Measurements from ENCODE around the gene CHN2. TPM values are rescaled to one million over a fixed set of nuclear protein-coding genes. Genes with fewer than 3 reads are reported as not detected.

CHN2 gene
- total RNA-seq, 4 donors from 2014 or later, result 7.6 to 25.9 (median 17.8) TPM

DNA sequence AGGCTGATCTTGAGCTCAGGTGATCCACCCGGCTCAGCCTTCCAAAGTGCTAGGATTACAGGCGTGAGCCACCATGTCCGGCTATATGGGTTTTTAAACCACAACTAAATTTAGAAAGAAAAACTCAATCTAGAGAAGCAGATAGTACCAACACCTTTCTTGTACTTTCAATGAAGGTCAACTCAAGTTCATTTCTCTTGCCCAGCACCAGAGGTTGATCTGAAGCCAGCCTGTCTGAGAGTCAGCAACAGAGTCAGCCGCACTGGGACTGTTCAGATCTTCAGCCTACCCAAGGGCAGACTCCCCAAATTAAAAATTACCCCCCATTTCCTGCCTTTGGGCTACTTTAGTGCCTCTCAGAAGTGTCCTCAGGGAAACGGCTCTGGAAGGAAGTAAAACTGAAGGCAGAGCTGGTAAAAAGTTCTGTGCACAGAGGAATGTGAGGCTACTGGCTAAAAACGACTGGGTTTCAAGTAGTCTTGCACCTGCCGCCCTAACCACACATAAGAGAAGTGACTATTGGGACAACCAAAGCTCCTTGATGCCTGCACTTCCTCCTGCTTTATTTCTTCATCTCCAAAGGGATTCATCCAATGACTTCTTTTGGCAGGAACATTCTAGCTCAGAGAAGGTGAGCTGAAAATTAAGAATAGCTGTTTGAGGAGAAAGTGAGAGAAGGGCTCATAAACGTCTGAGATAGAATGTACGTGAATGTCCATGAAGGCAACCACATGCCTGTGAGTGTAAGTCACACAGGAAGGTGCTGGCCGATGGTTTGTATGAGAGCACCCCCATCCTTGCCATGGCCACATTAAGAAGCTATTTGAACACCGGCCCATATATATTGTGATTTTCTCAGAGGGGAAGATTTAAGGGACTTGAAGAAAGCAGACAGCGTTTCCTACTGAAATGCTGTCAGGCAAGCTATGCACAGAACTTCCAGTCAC is 226.7 kb downstream of the CHN2 start:
- no peak for ATAC-seq (ENCODE audit: low FRiP score)
- no peak for DNase-seq (ENCODE audit: low spot score)
- no peak for TF ChIP-seq CTCF (IDR thresholded peaks at IDR 0.05)

DNA sequence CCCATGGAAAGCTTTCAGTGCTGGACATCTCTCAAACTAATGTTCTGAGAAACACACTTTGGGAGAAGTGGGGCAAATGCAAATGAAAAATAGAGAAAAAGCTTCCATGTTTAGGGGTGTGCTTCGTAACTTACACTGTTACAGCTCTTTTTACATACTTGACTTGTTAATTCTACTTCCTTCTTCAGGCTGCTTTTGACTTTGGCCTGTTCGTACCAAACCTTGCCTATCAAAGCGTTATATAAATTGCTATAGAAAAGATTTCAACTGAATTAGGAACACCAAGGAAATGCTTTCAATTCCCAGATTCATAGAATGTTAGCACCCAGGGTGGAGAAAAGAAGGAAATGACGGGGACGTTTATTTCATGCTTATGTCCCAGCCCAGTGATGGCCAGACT is 228.3 kb downstream of the CHN2 start:
- ATAC-seq (ENCODE audit: low FRiP score), result no peak
- no peak for TF ChIP-seq CTCF (IDR thresholded peaks at IDR 0.05)
- no peak for DNase-seq (ENCODE audit: low spot score)

GRCh38 chr7:29424295-29424983 is 229.9 kb downstream of the CHN2 start:
- DNase-seq (ENCODE audit: low spot score) (no peak), ATAC-seq (ENCODE audit: low FRiP score) (no peak)
- no peak for TF ChIP-seq CTCF (IDR thresholded peaks at IDR 0.05)

- TF ChIP-seq CTCF (IDR thresholded peaks at IDR 0.05), result no peak
- ATAC-seq (ENCODE audit: low FRiP score) (no peak), DNase-seq (ENCODE audit: low spot score) (no peak)
Observed at GRCh38 chr7:29424984-29425309, 230.4 kb downstream of the CHN2 start.

- DNase-seq (ENCODE audit: low spot score) (no peak), ATAC-seq (ENCODE audit: low FRiP score) (no peak)
- TF ChIP-seq CTCF (IDR thresholded peaks at IDR 0.05), result no peak
Observed at GRCh38 chr7:29426587-29426986, 232.0 kb downstream of the CHN2 start.

DNA sequence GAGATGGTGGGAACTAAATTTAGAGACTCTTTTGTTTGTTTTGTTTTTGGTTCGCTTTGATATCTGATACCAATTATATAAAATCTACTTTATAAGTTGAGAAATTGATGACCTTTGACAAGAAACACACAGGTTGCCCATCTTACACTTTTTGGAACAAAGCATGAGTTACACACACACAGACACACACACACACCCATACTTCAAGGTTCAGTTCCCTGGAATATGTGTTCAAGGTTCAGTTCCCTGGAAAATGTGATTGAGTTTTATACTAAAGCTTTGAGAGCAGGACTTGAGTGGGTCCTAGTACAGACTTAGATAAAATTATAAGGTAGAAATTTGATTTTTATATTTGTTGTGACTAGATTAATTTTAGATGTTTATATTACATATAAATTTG is 234.8 kb downstream of the CHN2 start:
- no peak for DNase-seq (ENCODE audit: low spot score)
- no peak for TF ChIP-seq CTCF (IDR thresholded peaks at IDR 0.05)
- no peak for ATAC-seq (ENCODE audit: low FRiP score)

All from omental fat pad (tissue), 4 donors.